Left renal cortex interstitium (tissue), 4 donors: ENCODE measurements around the gene KRTAP10-6. TPM values are rescaled to one million over a fixed set of nuclear protein-coding genes. Genes with fewer than 3 reads are reported as not detected.

Experiments used
- polyA plus RNA-seq, 4 donors: library from polyadenylated mRNA; unstranded; fragments of 120-200 nt; gene quantifications; one replicate each; pipeline ENCODE4 v1.2.1, GENCODE V29; 2013; ENCODE audit not compliant: insufficient read length in 4 of 4

KRTAP10-6 gene
- polyA plus RNA-seq, 4 donors = not detected

Other genes starting within 250 kb of the KRTAP10-6 start
- gene TRPM2, start 238.9 kb downstream of the KRTAP10-6 start, polyA plus RNA-seq = 1 to 10 TPM in 3 of 4 donors, under 1 TPM in 1; 0.92 to 1.2 (median 1.1) TPM
- gene LRRC3, start 137.0 kb downstream of the KRTAP10-6 start, polyA plus RNA-seq = 1 to 10 TPM; 4.4 to 6.0 (median 5.0) TPM
- gene KRTAP10-1, start 52.3 kb downstream of the KRTAP10-6 start, polyA plus RNA-seq = not detected
- not detected for gene KRTAP10-2, start 41.0 kb downstream of the KRTAP10-6 start, polyA plus RNA-seq
- not detected for gene KRTAP10-3, start 33.7 kb downstream of the KRTAP10-6 start, polyA plus RNA-seq
- gene KRTAP10-4, start 18.8 kb downstream of the KRTAP10-6 start, polyA plus RNA-seq = not detected
- gene KRTAP10-5, start 11.9 kb downstream of the KRTAP10-6 start, polyA plus RNA-seq = not detected
- gene KRTAP10-7, start 8.1 kb upstream of the KRTAP10-6 start, polyA plus RNA-seq = not detected
- not detected for gene KRTAP10-8, start 19.6 kb upstream of the KRTAP10-6 start, polyA plus RNA-seq
- not detected for gene KRTAP10-9, start 34.6 kb upstream of the KRTAP10-6 start, polyA plus RNA-seq
- not detected for gene KRTAP10-10, start 44.9 kb upstream of the KRTAP10-6 start, polyA plus RNA-seq
- not detected for gene KRTAP10-11, start 53.9 kb upstream of the KRTAP10-6 start, polyA plus RNA-seq
- gene KRTAP12-4, start 62.2 kb upstream of the KRTAP10-6 start, polyA plus RNA-seq = not detected
- gene KRTAP12-3, start 65.4 kb upstream of the KRTAP10-6 start, polyA plus RNA-seq = not detected
- gene KRTAP12-2, start 74.4 kb upstream of the KRTAP10-6 start, polyA plus RNA-seq = not detected
- not detected for gene KRTAP12-1, start 89.7 kb upstream of the KRTAP10-6 start, polyA plus RNA-seq
- not detected for gene KRTAP10-12, start 104.7 kb upstream of the KRTAP10-6 start, polyA plus RNA-seq
- gene TSPEAR, start 119.1 kb upstream of the KRTAP10-6 start, polyA plus RNA-seq = 1 to 10 TPM in 2 of 4 donors, under 1 TPM in 2; 0.55 to 1.1 (median 0.80) TPM
- 100 to 1,000 TPM in 2 of 4 donors, 10 to 100 TPM in 2; 66.0 to 141 (median 107) TPM for gene UBE2G2, start 209.3 kb upstream of the KRTAP10-6 start, polyA plus RNA-seq
- gene SUMO3, start 225.6 kb upstream of the KRTAP10-6 start, polyA plus RNA-seq = 100 to 1,000 TPM in 3 of 4 donors, 10 to 100 TPM in 1; 99.6 to 121 (median 113) TPM